Measurements from ENCODE around the gene NOTCH4. TPM values are rescaled to one million over a fixed set of nuclear protein-coding genes. Genes with fewer than 3 reads are reported as not detected.
A peak's percentile ranks its signal among the peaks of the same experiment; 100 is the strongest.
"Not testable (repeated sequence)": the region's sequence is repeated elsewhere in the genome, so short reads cannot be mapped to it uniquely, and the experiment has no call there.

NOTCH4 gene
- total RNA-seq, 5 donors from 2014 or later (not counting 1 experiment from before 2014, with no cell fraction given): 0.70 to 1.7 (median 1.1) TPM

DNA sequence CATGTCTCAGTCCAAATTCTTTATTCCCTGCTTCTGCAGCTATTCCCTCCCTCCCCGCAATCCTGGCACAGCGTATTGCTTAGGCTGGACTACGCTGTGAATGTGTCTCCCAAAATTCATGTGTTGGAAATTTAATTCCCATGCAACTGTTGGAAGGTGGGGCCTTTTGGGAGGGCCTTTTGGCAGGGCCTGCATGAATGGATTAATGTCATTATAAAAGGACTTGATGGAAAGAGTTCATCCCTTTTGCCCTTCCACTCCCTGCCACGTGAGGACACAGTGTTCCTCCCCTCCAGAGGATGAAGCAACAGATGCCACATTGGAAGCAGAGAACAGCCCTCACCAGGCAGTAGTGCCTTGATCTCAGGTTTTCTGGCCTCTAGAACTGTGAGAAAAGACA is 20.4 kb upstream of the NOTCH4 start:
- WGBS (ENCODE audit: insufficient coverage): 100% methylated on average over 1 of the region's 4 CpGs
- no peak for ATAC-seq (replicated peaks in 1 of 4)

DNA sequence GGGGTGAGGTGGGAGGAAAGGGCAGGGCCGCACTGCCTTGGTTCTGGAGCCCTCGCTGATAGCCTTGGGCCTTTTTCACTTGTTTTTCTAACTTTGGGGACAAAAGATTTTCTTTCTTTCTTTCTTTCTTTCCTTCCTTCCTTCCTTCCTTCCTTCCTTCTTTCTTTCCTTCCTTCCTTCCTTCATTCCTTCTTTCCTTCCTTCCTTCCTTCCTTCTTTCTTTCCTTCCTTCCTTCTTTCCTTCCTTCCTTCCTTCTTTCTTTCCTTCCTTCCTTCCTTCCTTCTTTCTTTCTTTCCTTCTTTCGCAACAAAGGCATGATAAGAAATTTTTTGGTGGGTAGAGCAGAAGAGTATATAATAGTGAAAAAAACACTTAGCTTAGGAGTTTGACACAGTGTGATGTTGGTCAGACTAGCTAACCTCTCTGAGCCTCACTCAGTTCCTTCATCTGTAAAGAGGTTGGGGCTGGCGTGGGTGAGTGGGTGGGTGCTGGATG is 18.5 kb upstream of the NOTCH4 start:
- DNase-seq; CTCF ChIA-PET; H3K4me3 ChIP-seq (ENCODE audit: control insufficient read depth in 1 of 2, extremely low read depth in 1 of 2, low read length in 1 of 2); H3K27ac Mint-ChIP-seq; H3K9me3 ChIP-seq; H3K4me1 ChIP-seq (ENCODE audit: control insufficient read depth in 1 of 2, extremely low read depth in 1 of 2, insufficient read depth in 2 of 2, low read length in 2 of 2); H3K9me3 Mint-ChIP-seq; H3K36me3 Mint-ChIP-seq; ATAC-seq (replicated peaks in 1 of 4); H3K27me3 Mint-ChIP-seq; H3K36me3 ChIP-seq (ENCODE audit: control insufficient read depth in 2 of 2, extremely low read depth in 1 of 2, insufficient read depth in 1 of 2, low read length in 1 of 2); H3K4me1 Mint-ChIP-seq; H3K27ac ChIP-seq (ENCODE audit: low read length); H3K4me3 Mint-ChIP-seq: not testable (repeated sequence)
- H3K27me3 ChIP-seq (replicated peaks in 1 of 2; ENCODE audit: control insufficient read depth in 2 of 2, extremely low read depth in 1 of 2, insufficient read depth in 2 of 2, low read length in 1 of 2): peaks cover 0 to 17% of the 10 kb centered on the region in 2 experiments
- 100% methylated on average over 1 of the region's 4 CpGs for WGBS (ENCODE audit: insufficient coverage)
- POLR2A ChIA-PET: interaction anchor here in 1 of 2 donors (0.7 kb wide), 1 partner anchor 105 kb away, joined by 3 read pairs; no protein-coding TSS in a partner anchor

More for the DNA sequence above, 20.4 kb upstream of the NOTCH4 start:
- Histone ChIP-seq H3K27me3 (replicated peaks in 1 of 2; ENCODE audit: control insufficient read depth in 2 of 2, extremely low read depth in 1 of 2, insufficient read depth in 2 of 2, low read length in 1 of 2) (peaks cover 0 to 17% of the 10 kb centered on the region in 2 experiments), H3K36me3 (ENCODE audit: control insufficient read depth in 2 of 2, extremely low read depth in 1 of 2, insufficient read depth in 1 of 2, low read length in 1 of 2) (no peaks in the 10 kb centered on the region), H3K9me3 (no peaks in the 10 kb centered on the region), H3K4me1 (ENCODE audit: control insufficient read depth in 1 of 2, extremely low read depth in 1 of 2, insufficient read depth in 2 of 2, low read length in 2 of 2) (peaks cover 0 to 9% of the 10 kb centered on the region in 2 experiments), H3K4me3 (ENCODE audit: control insufficient read depth in 1 of 2, extremely low read depth in 1 of 2, low read length in 1 of 2) (no peak overlapping the region), H3K27ac (ENCODE audit: low read length) (no peak overlapping the region)
- no peaks in the 10 kb centered on the region for H3K36me3 Mint-ChIP-seq
- ChIA-PET POLR2A (no interaction called here), CTCF (interaction anchor here in 1 of 2 donors (0.7 kb wide), 1 partner anchor 630 kb away, joined by 3 read pairs; no protein-coding TSS in a partner anchor)
- peaks cover 5 to 9% (median 6%) of the 10 kb centered on the region in 3 donors for H3K4me1 Mint-ChIP-seq
- H3K27ac Mint-ChIP-seq: no peak overlapping the region
- no peaks in the 10 kb centered on the region for H3K9me3 Mint-ChIP-seq
- DNase-seq: no peak
- no peak overlapping the region for H3K4me3 Mint-ChIP-seq
- peaks cover 0 to 2% of the 10 kb centered on the region in 2 donors for H3K27me3 Mint-ChIP-seq

DNA sequence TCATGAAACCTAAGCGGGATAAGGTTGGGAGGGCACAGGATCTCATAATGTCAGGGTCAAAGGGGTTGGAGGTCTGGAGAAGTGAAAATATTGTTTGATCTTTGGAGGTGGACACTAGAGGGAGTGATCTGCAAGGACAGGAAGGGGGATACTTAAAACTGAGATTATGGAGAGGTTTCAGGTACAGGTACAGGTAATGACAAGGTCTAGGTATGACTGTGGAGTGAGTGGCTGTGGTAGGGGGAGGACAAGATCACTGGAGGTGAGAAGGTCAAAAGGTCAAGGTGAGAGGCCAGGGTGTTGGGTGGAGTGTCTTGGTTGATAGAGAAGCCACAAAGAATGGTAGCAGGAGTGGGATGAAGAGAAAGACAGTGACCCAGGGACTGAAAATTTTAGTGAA is 16.8 kb upstream of the NOTCH4 start:
- Histone ChIP-seq H3K36me3 (ENCODE audit: control insufficient read depth in 2 of 2, extremely low read depth in 1 of 2, insufficient read depth in 1 of 2, low read length in 1 of 2) (no peaks in the 10 kb centered on the region), H3K9me3 (no peaks in the 10 kb centered on the region), H3K4me1 (ENCODE audit: control insufficient read depth in 1 of 2, extremely low read depth in 1 of 2, insufficient read depth in 2 of 2, low read length in 2 of 2) (peaks cover 0 to 9% of the 10 kb centered on the region in 2 experiments), H3K4me3 (ENCODE audit: control insufficient read depth in 1 of 2, extremely low read depth in 1 of 2, low read length in 1 of 2) (no peak overlapping the region), H3K27me3 (replicated peaks in 1 of 2; ENCODE audit: control insufficient read depth in 2 of 2, extremely low read depth in 1 of 2, insufficient read depth in 2 of 2, low read length in 1 of 2) (peaks cover 0 to 17% of the 10 kb centered on the region in 2 experiments), H3K27ac (ENCODE audit: low read length) (no peak overlapping the region)
- ATAC-seq (replicated peaks in 1 of 4) (no peak), DNase-seq (no peak)
- Mint-ChIP-seq H3K27ac (no peak overlapping the region), H3K4me1 (peaks cover 5 to 9% (median 6%) of the 10 kb centered on the region in 3 donors), H3K4me3 (no peak overlapping the region), H3K36me3 (no peaks in the 10 kb centered on the region), H3K27me3 (peaks cover 0 to 2% of the 10 kb centered on the region in 2 donors), H3K9me3 (no peaks in the 10 kb centered on the region)
- ChIA-PET CTCF (interaction anchor here in 1 of 2 donors (0.5 kb wide), 1 partner anchor 123 kb away, joined by 3 read pairs; no protein-coding TSS in a partner anchor), POLR2A (no interaction called here)
- 100% methylated on average over 1 of the region's 1 CpG for WGBS (ENCODE audit: insufficient coverage)

DNA sequence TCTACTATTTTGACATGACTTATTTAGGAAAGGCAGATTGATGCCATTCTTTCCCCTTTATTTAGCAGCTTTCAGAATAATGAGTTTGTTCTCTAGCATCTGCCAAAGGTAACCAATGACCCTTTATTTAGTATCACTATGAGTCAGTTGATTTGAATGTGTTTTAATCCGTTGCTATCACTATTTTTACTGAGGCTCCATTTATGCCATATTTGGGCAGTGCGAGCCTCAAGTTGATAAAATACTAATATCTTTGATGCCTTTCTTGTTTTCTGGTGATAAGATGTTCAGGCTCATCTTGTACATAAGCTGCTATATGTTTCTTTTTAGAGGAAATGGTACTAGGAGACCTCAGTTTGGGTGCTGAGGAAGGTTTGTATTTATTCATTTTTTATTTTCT is 15.6 kb upstream of the NOTCH4 start:
- Mint-ChIP-seq H3K27me3 (no peaks in the 10 kb centered on the region), H3K36me3 (no peaks in the 10 kb centered on the region), H3K4me3 (no peak overlapping the region), H3K27ac (no peak overlapping the region), H3K9me3 (no peaks in the 10 kb centered on the region), H3K4me1 (no peaks in the 10 kb centered on the region)
- no peak overlapping the region for H3K4me3 ChIP-seq (ENCODE audit: control insufficient read depth in 1 of 2, extremely low read depth in 1 of 2, low read length in 1 of 2)
- ATAC-seq (replicated peaks in 1 of 4): no peak
- H3K27ac ChIP-seq (ENCODE audit: low read length): no peak overlapping the region
- peaks cover 0 to 18% of the 10 kb centered on the region in 2 experiments for H3K27me3 ChIP-seq (replicated peaks in 1 of 2; ENCODE audit: control insufficient read depth in 2 of 2, extremely low read depth in 1 of 2, insufficient read depth in 2 of 2, low read length in 1 of 2)
- no CpG with 5 or more reads among the region's 2 CpGs for WGBS (ENCODE audit: insufficient coverage)
- peaks cover 0 to 2% of the 10 kb centered on the region in 2 experiments for H3K4me1 ChIP-seq (ENCODE audit: control insufficient read depth in 1 of 2, extremely low read depth in 1 of 2, insufficient read depth in 2 of 2, low read length in 2 of 2)
- no peaks in the 10 kb centered on the region for H3K9me3 ChIP-seq
- CTCF ChIA-PET: no interaction called here
- POLR2A ChIA-PET: no interaction called here
- no peak for DNase-seq
- no peaks in the 10 kb centered on the region for H3K36me3 ChIP-seq (ENCODE audit: control insufficient read depth in 2 of 2, extremely low read depth in 1 of 2, insufficient read depth in 1 of 2, low read length in 1 of 2)

DNA sequence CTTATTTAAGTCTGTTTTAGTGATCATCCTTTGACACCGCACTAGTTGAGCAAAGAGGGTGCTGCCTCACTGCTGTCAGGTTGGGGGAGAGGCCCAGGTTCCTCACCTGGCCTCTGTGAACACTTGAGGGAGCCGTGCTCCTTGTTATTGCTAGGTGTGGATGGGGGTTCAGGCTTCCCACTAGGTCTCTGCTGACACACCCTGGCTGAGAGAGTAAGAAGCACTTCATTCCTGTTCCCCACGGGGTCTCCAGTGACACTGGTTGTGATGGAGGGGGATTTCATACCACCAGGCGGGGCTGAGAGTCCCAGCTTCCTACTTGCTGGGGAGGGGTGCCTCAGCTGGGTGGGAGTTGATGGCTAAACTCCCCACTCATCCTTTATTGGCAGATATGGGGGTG is 11.1 kb upstream of the NOTCH4 start:
- Histone ChIP-seq H3K36me3 (ENCODE audit: control insufficient read depth in 2 of 2, extremely low read depth in 1 of 2, insufficient read depth in 1 of 2, low read length in 1 of 2) (no peaks in the 10 kb centered on the region), H3K4me3 (ENCODE audit: control insufficient read depth in 1 of 2, extremely low read depth in 1 of 2, low read length in 1 of 2) (no peak overlapping the region), H3K4me1 (ENCODE audit: control insufficient read depth in 1 of 2, extremely low read depth in 1 of 2, insufficient read depth in 2 of 2, low read length in 2 of 2) (no peaks in the 10 kb centered on the region), H3K9me3 (no peaks in the 10 kb centered on the region), H3K27ac (ENCODE audit: low read length) (no peak overlapping the region), H3K27me3 (replicated peaks in 1 of 2; ENCODE audit: control insufficient read depth in 2 of 2, extremely low read depth in 1 of 2, insufficient read depth in 2 of 2, low read length in 1 of 2) (peaks cover 0 to 3% of the 10 kb centered on the region in 2 experiments)
- ChIA-PET CTCF (no interaction called here), POLR2A (interaction anchor here in 1 of 2 donors (0.7 kb wide), 1 partner anchor 28 kb away, joined by 3 read pairs; no protein-coding TSS in a partner anchor)
- no peaks in the 10 kb centered on the region for H3K36me3 Mint-ChIP-seq
- no peaks in the 10 kb centered on the region for H3K27me3 Mint-ChIP-seq
- ATAC-seq (replicated peaks in 1 of 4) (peak in 3 of 4 experiments; percentile 32 to 70 (median 36)), DNase-seq (peak in 1 of 35 experiments; percentile 18)
- H3K4me3 Mint-ChIP-seq: no peak overlapping the region
- H3K9me3 Mint-ChIP-seq: no peaks in the 10 kb centered on the region
- no CpG with 5 or more reads among the region's 4 CpGs for WGBS (ENCODE audit: insufficient coverage)
- no peak overlapping the region for H3K27ac Mint-ChIP-seq
- no peaks in the 10 kb centered on the region for H3K4me1 Mint-ChIP-seq

DNA sequence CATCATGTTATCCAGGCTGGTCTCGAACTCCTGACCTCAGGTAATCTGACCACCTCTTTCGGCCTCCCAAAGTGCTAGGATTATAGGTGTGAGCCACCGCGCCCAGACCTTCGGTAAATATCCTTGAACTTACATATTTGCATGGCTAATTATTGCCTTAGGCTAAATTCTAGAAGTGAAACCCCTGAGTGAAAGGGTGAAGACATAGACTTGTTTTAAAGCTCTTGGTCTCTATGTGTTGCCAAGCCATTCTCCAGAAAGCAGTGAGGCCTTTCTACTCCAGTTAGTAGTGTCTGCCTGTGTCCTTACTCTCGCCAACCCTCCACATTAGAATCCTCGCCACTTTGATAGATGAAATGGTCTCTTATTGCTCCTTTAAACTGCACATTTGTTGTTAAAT is 2.6 kb upstream of the NOTCH4 start:
- POLR2A ChIA-PET: no interaction called here
- no peak overlapping the region for H3K4me3 ChIP-seq (ENCODE audit: control insufficient read depth in 1 of 2, extremely low read depth in 1 of 2, low read length in 1 of 2)

More for the DNA sequence above, 2.6 kb upstream of the NOTCH4 start:
- no peaks in the 10 kb centered on the region for H3K36me3 ChIP-seq (ENCODE audit: control insufficient read depth in 2 of 2, extremely low read depth in 1 of 2, insufficient read depth in 1 of 2, low read length in 1 of 2)
- WGBS (ENCODE audit: insufficient coverage): 89% methylated on average over 3 of the region's 7 CpGs
- Mint-ChIP-seq H3K27ac (peak overlapping the region in 1 of 2 donors; percentile 16), H3K27me3 (no peaks in the 10 kb centered on the region), H3K4me1 (peaks cover 15 to 21% (median 19%) of the 10 kb centered on the region in 3 donors), H3K36me3 (no peaks in the 10 kb centered on the region), H3K9me3 (no peaks in the 10 kb centered on the region), H3K4me3 (no peak overlapping the region)
- H3K9me3 ChIP-seq: no peaks in the 10 kb centered on the region
- DNase-seq (no peak), ATAC-seq (replicated peaks in 1 of 4) (no peak)
- H3K27me3 ChIP-seq (replicated peaks in 1 of 2; ENCODE audit: control insufficient read depth in 2 of 2, extremely low read depth in 1 of 2, insufficient read depth in 2 of 2, low read length in 1 of 2): peaks cover 0 to 8% of the 10 kb centered on the region in 2 experiments
- H3K27ac ChIP-seq (ENCODE audit: low read length): no peak overlapping the region
- CTCF ChIA-PET: interaction anchor here in 1 of 2 donors (0.6 kb wide), 1 partner anchor 28 kb away, joined by 4 read pairs; no protein-coding TSS in a partner anchor
- H3K4me1 ChIP-seq (ENCODE audit: control insufficient read depth in 1 of 2, extremely low read depth in 1 of 2, insufficient read depth in 2 of 2, low read length in 2 of 2): peaks cover 0 to 14% of the 10 kb centered on the region in 2 experiments
